GM12878 (cell line): ENCODE results near the gene ORAI3. TPM values are rescaled to one million over a fixed set of nuclear protein-coding genes. Genes with fewer than 3 reads are reported as not detected.

Source experiments
- ATAC-seq: fragments of 200-7000 bp; cut with Tn5 transposase; 3 replicates; pipeline ENCODE4 v1.9.1; 2020; ENCODE audit warnings: mild to moderate bottlenecking, moderate library complexity
- BruUV-seq: library from RNA; stranded (reverse); fragments of 400-500 nt; replicated peaks from 2 replicates; lab custom pipeline; 2021; lab: Mats Ljungman, UMichigan
- CTCF ChIA-PET: fragments of 300-600 bp; sonication (Branson Sonifier 250); formaldehyde crosslinking; extraction: SDS; loops from one replicate; lab custom pipeline; 2021; ENCODE audit warnings: inconsistent platforms; lab: Yijun Ruan, JAX
- POLR2A ChIA-PET: fragments of 350-600 bp; formaldehyde crosslinking; extraction: SDS; loops from one replicate; lab custom pipeline; 2021; ENCODE audit warnings: inconsistent platforms; lab: Charles Lee
- RAD21 ChIA-PET: fragments of 300-600 bp; sonication (Branson Sonifier 250); formaldehyde crosslinking; loops from one replicate; lab custom pipeline; 2023; ENCODE audit warnings: antibody characterized with exemption; ENCODE audit not compliant: unreplicated experiment; lab: Charles Lee
- SMC1A ChIA-PET: fragments of 300-600 bp; sonication (Branson Sonifier 250); formaldehyde crosslinking; loops from one replicate; lab custom pipeline; 2023; ENCODE audit not compliant: unreplicated experiment, uncharacterized antibody; lab: Charles Lee
- DNase-seq: peaks from one replicate; pipeline ENCODE4 v3.0.0-alpha.2; 2011; ENCODE audit warnings: low read depth, low spot score
- FAIRE-seq: peaks from 3 replicates; lab custom pipeline; 2011; peaks lifted over from hg19 to GRCh38; lab: Jason Lieb, UNC
- H2AFZ ChIP-seq: 2 replicates; pipeline ENCODE4 v1.6.0; 2011; ENCODE audit warnings: low read depth, low read length, control low read depth; ENCODE audit not compliant: control insufficient read depth
- H3K27ac ChIP-seq: 2 replicates; pipeline ENCODE4 v1.5.1; 2011; ENCODE audit warnings: control low read depth; ENCODE audit not compliant: control insufficient read depth, insufficient read depth
- H3K27me3 ChIP-seq, 2 experiments: replicated peaks in 1 of 2; 2 replicates each; pipeline versions ENCODE4 v1.6.0 to v1.6.1; 2011; ENCODE audit warnings: low read length in 1 of 2; ENCODE audit not compliant: control insufficient read depth in 2 of 2, insufficient read depth in 2 of 2
- H3K36me3 ChIP-seq, 2 experiments: 2 replicates each; pipeline ENCODE4 v1.5.1; 2011; ENCODE audit warnings: low read length in 1 of 2; ENCODE audit not compliant: control insufficient read depth in 2 of 2, insufficient read depth in 2 of 2
- H3K4me1 ChIP-seq: 2 replicates; pipeline ENCODE4 v1.6.1; 2011; ENCODE audit warnings: mild to moderate bottlenecking, low read length, moderate library complexity, mixed read lengths; ENCODE audit not compliant: control insufficient read depth, insufficient read depth
- H3K4me2 ChIP-seq: 2 replicates; pipeline ENCODE4 v1.6.0; 2011; ENCODE audit warnings: control low read depth; ENCODE audit not compliant: control insufficient read depth, insufficient read depth
- H3K4me3 ChIP-seq: fragments of 200-600 bp; sonication (generic); 2 replicates; pipeline ENCODE4 v1.5.1; 2016
- H3K79me2 ChIP-seq: 2 replicates; pipeline ENCODE4 v1.6.0; 2011; ENCODE audit warnings: low read length; ENCODE audit not compliant: control insufficient read depth, insufficient read depth
- H3K9ac ChIP-seq: 2 replicates; pipeline ENCODE4 v1.8.0; 2011; ENCODE audit warnings: low read length, control low read depth, mixed read lengths; ENCODE audit not compliant: control insufficient read depth, insufficient read depth
- H3K9me3 ChIP-seq: replicated peaks from 3 replicates; pipeline ENCODE4 v1.5.1; 2011; ENCODE audit warnings: mild to moderate bottlenecking, low read length; ENCODE audit not compliant: control insufficient read depth, insufficient read depth
- H4K20me1 ChIP-seq: 2 replicates; pipeline ENCODE4 v1.6.0; 2011; ENCODE audit not compliant: control insufficient read depth, insufficient read depth
- MTA2 ChIP-seq: fragments of 450-650 bp; IDR thresholded peaks from 2 replicates; pipeline ENCODE4 v1.6.1; 2016; ENCODE audit warnings: low read depth, mild to moderate bottlenecking, moderate library complexity
- NFYA ChIP-seq: IDR thresholded peaks from 2 replicates; pipeline ENCODE4 v1.6.1; 2011; ENCODE audit warnings: low read depth, mild to moderate bottlenecking, low read length, improper control_type of control experiment, borderline replicate concordance
- POU2F2 ChIP-seq: IDR thresholded peaks from 3 replicates; pipeline ENCODE4 v1.6.1; 2011; ENCODE audit warnings: low read depth, mild to moderate bottlenecking, low read length, borderline replicate concordance
- STAT3 ChIP-seq: IDR thresholded peaks from 2 replicates; pipeline ENCODE4 v1.6.1; 2011; ENCODE audit warnings: low read depth, low read length, improper control_type of control experiment
- WRNIP1 ChIP-seq: IDR thresholded peaks from 2 replicates; pipeline ENCODE4 v1.6.1; 2011; ENCODE audit warnings: low read depth, low read length, improper control_type of control experiment, borderline replicate concordance
- WGBS: methylation state at CpG from one replicate; pipeline ENCODE4 v1.1.6; 2016; ENCODE audit warnings: low lambda C conversion rate; ENCODE audit not compliant: insufficient replicate concordance, insufficient coverage; ENCODE audit errors: missing lambda C conversion rate; 5-methylcytosine and 5-hydroxymethylcytosine counted together
- in situ Hi-C: fragments of 300-500 bp; cut with MboI; formaldehyde crosslinking; loops from 9 replicates; pipeline ENCODE4 v1.14.3; 2018; ENCODE audit warnings: mixed read lengths
- intact Hi-C: fragments of 100-400 bp; cut with micrococcal nuclease; formaldehyde crosslinking; loops from one replicate; pipeline ENCODE4 v1.14.2; 2022; ENCODE audit not compliant: unreplicated experiment
- polyA plus RNA-seq, 11 experiments: library from polyadenylated mRNA; depleted of rRNA in 4 of 11; unstranded in 6 of 11; stranded (reverse) in 5 of 11; fragments of >200 nt; fragmentation: Nextera tagmentation in 4 of 11; fragmentation: Illumina TruSeq in 1 of 11; extraction: Ambion mirVana in 4 of 11; extraction: Trizol in 1 of 11; gene quantifications; 1 replicate in 1 of 11; 2 replicates in 10 of 11; pipeline versions ENCODE4 v1.2.1 to v1.2.3, GENCODE V29; 2011 to 2016; ENCODE audit warnings: inconsistent platforms in 2 of 11, missing spikeins in 2 of 11, low read depth in 1 of 11
- total RNA-seq, 4 experiments: library from RNA; depleted of rRNA in 3 of 4; stranded (reverse); fragments of >200 nt in 3 of 4; fragmentation: Illumina TruSeq in 1 of 4; extraction: Trizol in 1 of 4; gene quantifications; 2 replicates each; pipeline versions ENCODE4 v1.2.1 to v1.2.3, GENCODE V29; 2013 to 2021
- TF ChIP-seq, protein P1 (sequence below): fragments of 450-650 bp; IDR thresholded peaks from 2 replicates; pipeline ENCODE4 v1.6.1; 2014; ENCODE audit warnings: mild to moderate bottlenecking
- TF ChIP-seq, protein P2 (sequence below): fragments of 150-350 bp; IDR thresholded peaks from 2 replicates; pipeline ENCODE4 v1.6.1; 2014; ENCODE audit warnings: mild to moderate bottlenecking, low read depth, low read length

The ORAI3 gene
- total and polyA plus RNA-seq, 10 of the 15 experiments (the other 5 are each of a cell fraction or from before 2014, with no cell fraction given) = 3.4 to 21.9 (median 16.2) TPM

DNA sequence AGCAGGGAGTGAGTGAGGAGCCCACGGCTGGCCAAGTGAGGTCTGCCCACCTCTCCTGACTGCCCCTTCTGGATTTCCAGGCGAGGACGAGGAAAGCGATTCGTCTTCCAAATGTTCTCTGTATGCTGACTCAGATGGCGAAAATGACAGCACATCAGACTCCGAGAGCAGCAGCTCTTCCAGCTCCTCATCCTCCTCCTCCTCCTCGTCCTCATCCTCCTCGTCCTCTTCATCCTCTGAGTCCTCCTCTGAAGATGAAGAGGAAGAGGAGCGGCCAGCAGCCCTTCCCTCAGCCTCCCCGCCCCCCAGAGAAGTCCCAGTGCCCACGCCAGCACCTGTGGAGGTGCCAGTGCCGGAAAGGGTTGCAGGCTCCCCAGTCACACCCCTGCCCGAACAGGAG, 22.4 kb downstream of the ORAI3 start (continued):
- TF ChIP-seq STAT3 = no peak
- TF ChIP-seq, protein P1, sequence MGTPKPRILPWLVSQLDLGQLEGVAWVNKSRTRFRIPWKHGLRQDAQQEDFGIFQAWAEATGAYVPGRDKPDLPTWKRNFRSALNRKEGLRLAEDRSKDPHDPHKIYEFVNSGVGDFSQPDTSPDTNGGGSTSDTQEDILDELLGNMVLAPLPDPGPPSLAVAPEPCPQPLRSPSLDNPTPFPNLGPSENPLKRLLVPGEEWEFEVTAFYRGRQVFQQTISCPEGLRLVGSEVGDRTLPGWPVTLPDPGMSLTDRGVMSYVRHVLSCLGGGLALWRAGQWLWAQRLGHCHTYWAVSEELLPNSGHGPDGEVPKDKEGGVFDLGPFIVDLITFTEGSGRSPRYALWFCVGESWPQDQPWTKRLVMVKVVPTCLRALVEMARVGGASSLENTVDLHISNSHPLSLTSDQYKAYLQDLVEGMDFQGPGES = no peak
- no peak for TF ChIP-seq WRNIP1

DNA sequence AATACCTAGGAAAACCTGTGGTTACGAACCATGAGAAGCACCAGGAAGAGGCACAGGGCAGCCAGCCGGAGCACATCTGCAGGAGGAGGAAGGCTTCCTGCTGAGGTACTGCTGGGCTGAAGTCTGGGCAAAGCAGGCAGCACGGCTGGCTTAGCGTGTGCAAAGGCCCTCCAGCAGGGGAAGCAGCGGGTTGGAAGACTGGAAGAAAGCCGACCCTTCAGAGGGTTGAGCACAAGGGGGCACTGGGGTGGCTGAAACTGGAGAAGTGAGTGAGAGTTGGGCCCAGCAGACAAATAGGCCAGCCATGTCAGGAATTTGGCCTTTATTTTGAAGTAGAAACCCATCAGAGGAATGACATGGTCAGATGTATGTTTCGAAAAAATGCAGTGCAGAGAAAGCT, 24.0 kb downstream of the ORAI3 start:
- DNase-seq = no peak
- Histone ChIP-seq H3K79me2 (no peaks in the 10 kb centered on the region), H3K4me3 (no peak overlapping the region), H4K20me1 (no peaks in the 10 kb centered on the region), H3K27ac (no peak overlapping the region), H3K4me2 (no peak overlapping the region), H3K9me3 (no peaks in the 10 kb centered on the region), H3K9ac (no peak overlapping the region), H3K4me1 (no peaks in the 10 kb centered on the region), H2AFZ (no peak overlapping the region), H3K36me3 (peaks cover 19 to 23% of the 10 kb centered on the region in 2 experiments; a peak in 3 of 4 replicates), H3K27me3 (no peaks in the 10 kb centered on the region)
- no peak for ATAC-seq
- 95% methylated on average over 7 of the region's 7 CpGs for WGBS
- TF ChIP-seq POU2F2 = no peak
- no peak for TF ChIP-seq NFYA
- TF ChIP-seq, protein P2, sequence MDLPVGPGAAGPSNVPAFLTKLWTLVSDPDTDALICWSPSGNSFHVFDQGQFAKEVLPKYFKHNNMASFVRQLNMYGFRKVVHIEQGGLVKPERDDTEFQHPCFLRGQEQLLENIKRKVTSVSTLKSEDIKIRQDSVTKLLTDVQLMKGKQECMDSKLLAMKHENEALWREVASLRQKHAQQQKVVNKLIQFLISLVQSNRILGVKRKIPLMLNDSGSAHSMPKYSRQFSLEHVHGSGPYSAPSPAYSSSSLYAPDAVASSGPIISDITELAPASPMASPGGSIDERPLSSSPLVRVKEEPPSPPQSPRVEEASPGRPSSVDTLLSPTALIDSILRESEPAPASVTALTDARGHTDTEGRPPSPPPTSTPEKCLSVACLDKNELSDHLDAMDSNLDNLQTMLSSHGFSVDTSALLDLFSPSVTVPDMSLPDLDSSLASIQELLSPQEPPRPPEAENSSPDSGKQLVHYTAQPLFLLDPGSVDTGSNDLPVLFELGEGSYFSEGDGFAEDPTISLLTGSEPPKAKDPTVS = no peak
- TF ChIP-seq MTA2 = no peak
- FAIRE-seq = no peak
- no TSS peak for BruUV-seq
- CTCF ChIA-PET = interaction anchor here (0.6 kb wide), 2 partner anchors 104 to 1012 kb away, joined by 3 to 4 read pairs; no protein-coding TSS in a partner anchor
- in situ Hi-C loops = no loop called here
- POLR2A ChIA-PET = interaction anchor here (0.6 kb wide), 1 partner anchor 922 kb away, joined by 3 read pairs; no protein-coding TSS in a partner anchor
- intact Hi-C loops = no loop called here
- RAD21 ChIA-PET = no interaction called here
- SMC1A ChIA-PET = interaction anchor here (1.8 kb wide), 1 partner anchor 13 kb away, joined by 3 read pairs; no protein-coding TSS in a partner anchor
